ENCODE measurements around the gene IRAK2. TPM values are rescaled to one million over a fixed set of nuclear protein-coding genes. Genes with fewer than 3 reads are reported as not detected.

The IRAK2 gene
- total RNA-seq, 1 donor from 2014 or later: 2.0 TPM

DNA sequence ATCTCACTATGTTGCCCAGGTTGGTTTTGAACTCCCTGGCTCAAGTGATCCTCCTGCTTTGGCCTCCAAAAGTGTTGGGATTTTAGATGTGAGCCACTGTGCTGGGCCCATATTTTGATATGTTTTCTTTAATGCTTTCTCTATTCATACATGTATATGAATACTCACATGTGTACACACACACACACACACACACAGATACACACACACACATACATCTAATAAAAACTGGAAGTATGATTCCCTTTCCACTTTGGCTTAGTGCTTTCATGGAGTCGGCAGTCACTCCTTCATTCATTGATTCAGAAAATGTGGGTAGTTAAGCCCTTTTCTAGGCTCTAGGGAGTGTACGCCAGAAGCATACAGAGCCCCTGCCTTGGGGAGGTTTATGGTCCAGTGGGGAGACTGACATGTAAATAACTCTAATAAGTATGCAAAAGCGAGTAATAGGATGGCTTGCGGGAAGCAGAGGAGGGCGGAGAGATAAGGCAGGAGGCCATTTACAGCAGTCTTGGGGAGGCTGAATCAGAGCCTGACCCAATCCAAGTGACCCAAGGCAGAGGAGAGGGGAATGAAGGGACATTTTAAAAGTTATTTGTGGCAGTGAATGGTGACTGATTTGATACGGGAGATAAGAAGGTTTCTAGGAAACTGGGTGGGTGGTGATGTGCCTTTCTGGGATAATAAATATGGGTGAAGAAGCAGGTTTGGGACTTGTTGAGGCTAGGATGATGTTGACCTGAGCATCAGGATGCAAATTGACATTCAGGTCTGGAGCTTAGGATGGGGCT is 51.1 kb downstream of the IRAK2 start:
- no peak for DNase-seq
- H3K36me3 ChIP-seq: peaks cover 15% of the 10 kb centered on the region
- no peaks in the 10 kb centered on the region for H3K27me3 ChIP-seq (ENCODE audit: low read depth)
- no peak overlapping the region for H3K4me3 ChIP-seq
- peaks cover 12% of the 10 kb centered on the region for H3K9me3 ChIP-seq (replicated peaks)
- TF ChIP-seq, protein P1, sequence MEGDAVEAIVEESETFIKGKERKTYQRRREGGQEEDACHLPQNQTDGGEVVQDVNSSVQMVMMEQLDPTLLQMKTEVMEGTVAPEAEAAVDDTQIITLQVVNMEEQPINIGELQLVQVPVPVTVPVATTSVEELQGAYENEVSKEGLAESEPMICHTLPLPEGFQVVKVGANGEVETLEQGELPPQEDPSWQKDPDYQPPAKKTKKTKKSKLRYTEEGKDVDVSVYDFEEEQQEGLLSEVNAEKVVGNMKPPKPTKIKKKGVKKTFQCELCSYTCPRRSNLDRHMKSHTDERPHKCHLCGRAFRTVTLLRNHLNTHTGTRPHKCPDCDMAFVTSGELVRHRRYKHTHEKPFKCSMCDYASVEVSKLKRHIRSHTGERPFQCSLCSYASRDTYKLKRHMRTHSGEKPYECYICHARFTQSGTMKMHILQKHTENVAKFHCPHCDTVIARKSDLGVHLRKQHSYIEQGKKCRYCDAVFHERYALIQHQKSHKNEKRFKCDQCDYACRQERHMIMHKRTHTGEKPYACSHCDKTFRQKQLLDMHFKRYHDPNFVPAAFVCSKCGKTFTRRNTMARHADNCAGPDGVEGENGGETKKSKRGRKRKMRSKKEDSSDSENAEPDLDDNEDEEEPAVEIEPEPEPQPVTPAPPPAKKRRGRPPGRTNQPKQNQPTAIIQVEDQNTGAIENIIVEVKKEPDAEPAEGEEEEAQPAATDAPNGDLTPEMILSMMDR (IDR thresholded peaks at IDR 0.05; ENCODE audit: borderline replicate concordance): no peak
- intact Hi-C loops (cut with micrococcal nuclease): no loop called here
- no peaks in the 10 kb centered on the region for H3K4me1 ChIP-seq
- no peak overlapping the region for H3K27ac ChIP-seq (replicated peaks)

DNA sequence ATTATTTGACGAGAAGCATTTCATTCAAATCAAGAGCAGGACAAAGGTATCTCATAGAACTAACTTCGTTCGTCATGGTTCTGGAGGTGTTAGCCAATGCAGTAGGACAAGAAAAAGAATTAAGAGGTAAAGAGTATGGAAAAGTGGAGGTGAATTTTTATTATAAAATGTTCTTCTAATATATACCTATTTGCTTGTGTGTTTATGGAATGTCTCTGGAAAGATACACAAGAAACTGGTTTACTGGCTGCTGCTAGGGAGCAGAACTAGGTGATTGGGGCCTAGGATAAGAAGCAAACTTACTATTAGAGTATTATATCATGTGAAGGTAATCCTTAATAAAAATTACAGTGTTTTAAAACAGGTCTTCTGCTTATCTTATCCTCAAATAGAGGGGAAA is 52.6 kb downstream of the IRAK2 start:
- TF ChIP-seq, protein P1 (IDR thresholded peaks at IDR 0.05; ENCODE audit: borderline replicate concordance): no peak
- Histone ChIP-seq H3K27me3 (ENCODE audit: low read depth) (no peaks in the 10 kb centered on the region), H3K27ac (replicated peaks) (no peak overlapping the region), H3K9me3 (replicated peaks) (peaks cover 12% of the 10 kb centered on the region), H3K4me3 (no peak overlapping the region), H3K36me3 (peaks cover 17% of the 10 kb centered on the region), H3K4me1 (no peaks in the 10 kb centered on the region)
- DNase-seq: no peak
- intact Hi-C loops (cut with micrococcal nuclease): no loop called here

DNA sequence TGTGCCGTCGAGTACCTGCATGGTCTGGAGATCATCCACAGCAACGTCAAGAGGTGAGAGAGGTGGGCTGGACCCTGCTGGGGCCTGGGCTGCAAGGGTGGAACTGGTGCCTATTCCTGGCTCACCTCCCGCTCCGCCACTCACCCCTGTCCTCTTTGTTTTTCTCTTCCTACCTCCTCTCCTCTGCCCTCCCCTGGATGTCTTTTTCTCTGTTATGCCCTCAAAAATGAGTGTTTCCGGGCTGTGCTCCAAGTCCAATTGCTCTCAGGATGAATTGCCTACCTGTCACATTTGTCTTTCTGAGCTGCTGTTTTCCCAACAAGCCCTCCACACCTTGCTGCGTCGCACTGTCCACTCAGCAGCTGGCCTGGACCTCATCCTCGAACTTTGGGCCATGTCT is 55.0 kb downstream of the IRAK2 start:
- TF ChIP-seq, protein P1 (IDR thresholded peaks at IDR 0.05; ENCODE audit: borderline replicate concordance): no peak
- intact Hi-C loops (cut with micrococcal nuclease): no loop called here
- no peak overlapping the region for H3K4me3 ChIP-seq
- H3K4me1 ChIP-seq: peaks cover 2% of the 10 kb centered on the region
- H3K27ac ChIP-seq (replicated peaks): no peak overlapping the region
- DNase-seq: no peak
- peaks cover 12% of the 10 kb centered on the region for H3K9me3 ChIP-seq (replicated peaks)
- H3K27me3 ChIP-seq (ENCODE audit: low read depth): no peaks in the 10 kb centered on the region
- H3K36me3 ChIP-seq: peaks cover 24% of the 10 kb centered on the region

DNA sequence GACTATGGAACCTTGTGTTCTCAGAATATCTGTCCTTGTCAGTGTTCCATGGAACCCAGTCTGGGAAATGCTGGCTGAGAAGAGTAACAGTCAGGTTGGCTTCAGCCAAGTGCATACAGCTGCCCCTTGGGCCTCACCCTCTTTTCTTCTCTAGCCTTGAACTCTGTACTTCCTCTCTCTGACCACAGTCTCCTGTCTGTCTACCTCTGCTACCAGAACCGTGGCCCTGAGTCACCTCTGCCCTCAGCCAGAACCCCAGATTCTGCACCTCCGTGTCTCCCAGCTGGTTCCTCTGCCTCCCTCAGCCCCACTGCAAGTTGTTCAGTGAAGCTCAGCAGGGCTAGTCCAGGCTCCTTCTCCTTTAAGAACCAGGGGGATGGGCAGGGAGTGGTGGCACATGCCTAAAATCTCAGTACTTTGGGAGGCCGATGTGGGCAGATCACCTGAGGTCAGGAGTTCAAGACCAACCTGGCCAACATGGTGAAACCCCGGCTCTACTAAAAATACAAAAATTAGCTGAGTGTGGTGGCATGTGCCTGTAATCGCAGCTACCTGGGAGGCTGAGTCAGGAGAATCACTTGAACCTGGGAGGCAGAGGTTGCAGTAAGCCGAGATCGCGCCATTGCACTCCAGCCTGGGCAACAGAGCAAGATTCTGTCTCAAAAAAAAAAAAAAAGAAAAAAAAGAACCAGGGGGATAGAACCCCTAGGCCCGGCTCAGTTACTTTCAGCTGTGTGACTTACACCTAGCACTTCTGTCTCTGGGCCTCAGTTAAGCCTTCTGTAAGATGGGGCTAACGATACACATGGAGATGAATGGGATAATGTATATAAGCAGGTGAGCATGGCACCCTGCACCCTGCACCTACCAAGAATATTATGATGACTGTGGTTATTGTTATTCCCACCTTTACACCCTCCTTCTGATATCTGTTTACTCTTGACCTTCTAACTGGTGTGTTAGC is 59.2 kb downstream of the IRAK2 start:
- DNase-seq: no peak
- no peak overlapping the region for H3K4me3 ChIP-seq
- no peak overlapping the region for H3K27ac ChIP-seq (replicated peaks)
- H3K36me3 ChIP-seq: peaks cover 9% of the 10 kb centered on the region
- TF ChIP-seq, protein P1 (IDR thresholded peaks at IDR 0.05; ENCODE audit: borderline replicate concordance): no peak
- no peaks in the 10 kb centered on the region for H3K9me3 ChIP-seq (replicated peaks)
- intact Hi-C loops (cut with micrococcal nuclease): no loop called here
- H3K4me1 ChIP-seq: peaks cover 7% of the 10 kb centered on the region
- no peaks in the 10 kb centered on the region for H3K27me3 ChIP-seq (ENCODE audit: low read depth)

DNA sequence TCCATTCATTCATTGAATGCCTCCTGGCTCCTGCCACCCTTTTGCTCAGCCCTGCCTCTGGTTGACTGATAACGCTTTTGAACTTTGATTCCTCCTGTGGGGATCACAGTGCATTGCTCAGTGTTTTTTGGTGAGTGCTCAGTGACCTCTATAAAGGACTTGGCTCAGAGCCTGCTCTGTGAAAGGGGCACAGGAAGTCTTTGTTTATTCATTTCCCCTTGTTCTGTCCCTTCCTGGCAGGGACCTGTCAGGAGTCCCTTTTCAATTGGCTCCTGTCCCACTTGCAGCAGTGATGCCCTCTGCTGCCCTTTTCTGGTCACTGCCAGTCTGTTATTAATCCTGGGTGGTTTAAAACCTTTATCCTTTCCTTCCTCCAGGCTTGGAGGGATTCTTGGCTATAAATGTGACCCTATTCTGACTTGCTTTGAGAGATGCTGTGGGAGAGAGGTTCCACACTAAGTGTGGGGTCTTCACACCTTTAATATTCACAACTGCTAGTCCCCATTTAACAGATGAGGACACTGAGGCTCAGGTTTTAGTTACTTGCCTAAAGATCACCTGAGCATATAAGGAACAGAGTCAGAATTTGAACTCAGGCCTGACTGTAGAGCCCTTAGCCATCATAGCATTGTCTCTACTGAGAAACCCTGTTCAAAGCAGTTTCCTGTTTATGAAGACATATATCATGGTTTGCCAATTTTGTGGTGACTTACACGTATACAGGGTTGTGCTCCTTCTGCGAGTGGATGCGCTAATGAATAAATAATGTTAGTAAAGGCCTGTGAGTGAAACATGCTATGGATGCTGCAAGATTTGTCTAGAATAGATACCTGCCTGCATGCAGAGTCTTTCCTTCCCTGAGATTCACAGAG is 60.3 kb downstream of the IRAK2 start:
- TF ChIP-seq, protein P1 (IDR thresholded peaks at IDR 0.05; ENCODE audit: borderline replicate concordance): peak; percentile 85
- no peaks in the 10 kb centered on the region for H3K27me3 ChIP-seq (ENCODE audit: low read depth)
- intact Hi-C loops (cut with micrococcal nuclease): no loop called here
- peak; percentile 56 for DNase-seq
- H3K4me1 ChIP-seq: peaks cover 7% of the 10 kb centered on the region
- peaks cover 9% of the 10 kb centered on the region for H3K36me3 ChIP-seq
- no peaks in the 10 kb centered on the region for H3K9me3 ChIP-seq (replicated peaks)
- no peak overlapping the region for H3K4me3 ChIP-seq
- H3K27ac ChIP-seq (replicated peaks): no peak overlapping the region

Data from left ventricle myocardium inferior (tissue), 1 donor.